ENCODE data around the gene GRIN2A.
"Not testable (repeated sequence)": the region's sequence is repeated elsewhere in the genome, so short reads cannot be mapped to it uniquely, and the experiment has no call there.

The GRIN2A gene

GRCh38 chr16:9913604-9914326, 268.5 kb downstream of the GRIN2A start:
- no peak for DNase-seq (ENCODE audit: low read depth)

- DNase-seq (ENCODE audit: low read depth), result no peak
Measured at GRCh38 chr16:9911989-9912388, 270.2 kb downstream of the GRIN2A start.

GRCh38 chr16:9911231-9911630, 271.0 kb downstream of the GRIN2A start:
- no peak for DNase-seq (ENCODE audit: low read depth)

GRCh38 chr16:9909072-9909825, 273.0 kb downstream of the GRIN2A start:
- DNase-seq (ENCODE audit: low read depth), result no peak

- DNase-seq (ENCODE audit: low read depth), result no peak
Measured at GRCh38 chr16:9908613-9909012, 273.6 kb downstream of the GRIN2A start.

GRCh38 chr16:9907752-9908151, 274.5 kb downstream of the GRIN2A start:
- no peak for DNase-seq (ENCODE audit: low read depth)

GRCh38 chr16:9906218-9906617, 276.0 kb downstream of the GRIN2A start:
- peak; percentile 0 for DNase-seq (ENCODE audit: low read depth)

GRCh38 chr16:9904526-9904925, 277.7 kb downstream of the GRIN2A start:
- no peak for DNase-seq (ENCODE audit: low read depth)

- no peak for DNase-seq (ENCODE audit: low read depth)
Measured at GRCh38 chr16:9900576-9900975, 281.7 kb downstream of the GRIN2A start.

- DNase-seq (ENCODE audit: low read depth), result no peak
Measured at GRCh38 chr16:9898555-9898954, 283.7 kb downstream of the GRIN2A start.

- no peak for DNase-seq (ENCODE audit: low read depth)
Measured at GRCh38 chr16:9898124-9898523, 284.1 kb downstream of the GRIN2A start.

- DNase-seq (ENCODE audit: low read depth), result no peak
Measured at GRCh38 chr16:9895817-9896216, 286.4 kb downstream of the GRIN2A start.

GRCh38 chr16:9885876-9886275, 296.4 kb downstream of the GRIN2A start:
- no peak for DNase-seq (ENCODE audit: low read depth)

GRCh38 chr16:9885467-9885866, 296.8 kb downstream of the GRIN2A start:
- DNase-seq (ENCODE audit: low read depth), result no peak

GRCh38 chr16:9875981-9876380, 306.2 kb downstream of the GRIN2A start:
- DNase-seq (ENCODE audit: low read depth), result not testable (repeated sequence)

- DNase-seq (ENCODE audit: low read depth), result no peak
Measured at GRCh38 chr16:9874219-9874618, 308.0 kb downstream of the GRIN2A start.

- DNase-seq (ENCODE audit: low read depth), result no peak
Measured at GRCh38 chr16:9870962-9871361, 311.3 kb downstream of the GRIN2A start.

- no peak for DNase-seq (ENCODE audit: low read depth)
Measured at GRCh38 chr16:9869776-9870175, 312.5 kb downstream of the GRIN2A start.

GRCh38 chr16:9868606-9869149, 313.6 kb downstream of the GRIN2A start:
- DNase-seq (ENCODE audit: low read depth), result no peak

- DNase-seq (ENCODE audit: low read depth), result no peak
Measured at GRCh38 chr16:9867176-9867575, 315.1 kb downstream of the GRIN2A start.

- no peak for DNase-seq (ENCODE audit: low read depth)
Measured at GRCh38 chr16:9864461-9864860, 317.8 kb downstream of the GRIN2A start.

GRCh38 chr16:9862327-9862726, 319.9 kb downstream of the GRIN2A start:
- no peak for DNase-seq (ENCODE audit: low read depth)

GRCh38 chr16:9860876-9861275, 321.4 kb downstream of the GRIN2A start:
- no peak for DNase-seq (ENCODE audit: low read depth)
